Nucleus accumbens (tissue), 56 donors: ENCODE measurements around the gene PLPP7.
"Not testable (repeated sequence)": the region's sequence is repeated elsewhere in the genome, so short reads cannot be mapped to it uniquely, and the experiment has no call there.

Experiments
- DNase-seq, 56 donors: peaks; one replicate each; lab custom pipeline; 2025; lab: John Stamatoyannopoulos, UW

The PLPP7 gene

GRCh38 chr9:131324736-131325679 is 35.5 kb downstream of the PLPP7 start:
- no peak for DNase-seq

- no peak for DNase-seq
Observed at GRCh38 chr9:131329241-131329641, 39.7 kb downstream of the PLPP7 start.

GRCh38 chr9:131330814-131331600 is 41.5 kb downstream of the PLPP7 start:
- no peak for DNase-seq

- not testable (repeated sequence) for DNase-seq
Observed at GRCh38 chr9:131331996-131332395, 42.5 kb downstream of the PLPP7 start.

- DNase-seq: no peak
Observed at GRCh38 chr9:131333771-131334628, 44.5 kb downstream of the PLPP7 start.

- peak in 2 of 56 donors; percentile 10 to 31 for DNase-seq
Observed at GRCh38 chr9:131334629-131335367, 45.3 kb downstream of the PLPP7 start.

GRCh38 chr9:131335368-131335755 is 45.8 kb downstream of the PLPP7 start:
- DNase-seq: no peak

- DNase-seq: no peak
Observed at GRCh38 chr9:131337131-131337848, 47.8 kb downstream of the PLPP7 start.

GRCh38 chr9:131339212-131339611 is 49.7 kb downstream of the PLPP7 start:
- not testable (repeated sequence) for DNase-seq

- DNase-seq: not testable (repeated sequence)
Observed at GRCh38 chr9:131344931-131345535, 55.5 kb downstream of the PLPP7 start.

- no peak for DNase-seq
Observed at GRCh38 chr9:131346559-131346958, 57.0 kb downstream of the PLPP7 start.

- DNase-seq: no peak
Observed at GRCh38 chr9:131347376-131348020, 58.0 kb downstream of the PLPP7 start.

GRCh38 chr9:131348631-131349521 is 59.4 kb downstream of the PLPP7 start:
- DNase-seq: no peak

- no peak for DNase-seq
Observed at GRCh38 chr9:131349522-131349880, 60.0 kb downstream of the PLPP7 start.

- peak in 55 of 56 donors; percentile 20 to 91 (median 73) for DNase-seq
Observed at GRCh38 chr9:131349881-131350563, 60.5 kb downstream of the PLPP7 start.

GRCh38 chr9:131356479-131356878 is 67.0 kb downstream of the PLPP7 start:
- DNase-seq: peak in 4 of 56 donors; percentile 3 to 31 (median 18)

GRCh38 chr9:131358556-131358955 is 69.0 kb downstream of the PLPP7 start:
- DNase-seq: no peak
